ENCODE measurements around the gene EEF2. TPM values are rescaled to one million over a fixed set of nuclear protein-coding genes. Genes with fewer than 3 reads are reported as not detected.

The EEF2 gene
- total RNA-seq (2022; extraction: Qiagen RNA extraction; ENCODE audit: low read depth), result 859 to 1,088 TPM (median 1,044 TPM) in 5 replicates

DNA sequence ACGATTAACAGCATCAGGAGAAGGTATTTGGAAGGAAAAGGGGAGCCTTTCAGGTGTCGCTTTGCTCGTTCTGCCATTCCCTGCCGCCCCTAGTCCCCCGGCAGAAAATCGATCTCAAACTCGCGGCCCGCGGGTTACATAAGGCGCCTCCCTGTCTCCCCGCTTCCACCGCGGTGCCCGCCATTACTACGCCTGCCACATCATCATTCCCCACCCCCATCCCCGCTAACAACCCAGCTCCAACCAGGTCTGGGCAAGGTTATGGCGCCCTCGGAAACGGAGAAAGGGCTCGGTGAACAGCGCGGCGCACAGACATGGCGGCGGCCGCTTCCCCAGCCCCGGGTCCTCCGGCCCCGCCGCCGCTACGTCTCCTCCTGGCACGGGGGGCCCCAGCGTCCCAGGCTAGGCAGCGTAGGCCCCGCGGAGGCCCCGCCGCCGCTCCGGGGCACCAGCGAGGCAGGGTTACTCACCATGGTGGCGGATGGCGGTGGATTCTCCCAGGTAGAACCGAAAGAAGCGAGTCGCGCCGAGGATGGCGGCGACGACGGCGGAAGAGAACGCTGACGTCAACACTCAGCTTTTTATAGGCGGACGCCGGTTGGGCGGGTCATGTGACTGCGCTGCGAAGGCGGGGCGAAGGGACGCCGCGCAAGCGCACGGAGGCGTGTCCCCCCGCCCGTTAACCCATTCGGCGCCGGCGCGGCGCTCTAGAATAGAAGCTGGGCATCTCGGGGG lies at the start of gene EEF2:
EEF2 (minus strand) TSS at position 556 of the 735 bp plus-strand sequence; CDS start at position 473, 83 bp downstream.

DNA sequence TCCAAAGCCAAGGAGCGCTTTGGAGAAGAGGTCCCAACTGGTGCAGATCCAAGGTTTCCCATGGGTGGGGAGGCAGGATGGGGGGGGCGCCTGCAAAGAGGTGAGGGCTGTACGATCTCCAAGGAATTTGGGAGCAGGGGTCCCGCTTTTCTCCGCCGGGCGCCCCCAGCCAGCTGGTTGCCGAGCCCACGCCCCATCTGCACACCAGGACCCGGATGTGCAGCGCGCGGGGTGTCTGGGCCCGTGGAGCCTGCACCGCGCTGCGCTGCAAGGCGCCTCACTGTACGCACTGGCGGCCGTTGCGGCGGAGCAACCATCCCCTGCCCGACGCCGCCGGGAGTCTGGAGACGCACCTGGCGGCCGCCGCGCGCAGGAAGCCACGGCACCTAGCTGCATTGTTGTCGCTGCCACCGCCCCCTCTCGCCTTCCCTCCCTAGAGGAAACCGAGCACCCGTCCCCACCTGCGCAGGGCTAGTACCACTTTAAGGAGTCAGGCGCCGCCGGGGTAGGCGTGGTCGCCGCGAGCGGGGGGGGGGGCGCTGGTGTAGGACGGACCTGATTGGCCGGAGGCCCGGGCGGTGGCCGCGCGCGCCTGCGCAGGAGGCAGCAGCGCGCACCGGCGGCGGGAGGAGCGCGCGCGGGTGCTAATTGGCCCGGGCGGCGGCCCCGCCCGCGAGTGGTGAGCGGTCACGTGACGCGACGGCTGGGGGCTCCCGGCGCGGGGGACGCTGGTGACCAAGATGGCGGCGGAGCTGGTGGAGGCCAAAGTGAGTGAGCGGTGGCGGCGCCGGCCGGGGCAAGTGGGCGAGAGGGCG lies 22.0 kb upstream of the EEF2 start, which contains the start of gene PIAS4:
PIAS4 (plus strand) TSS at position 716 of the 815 bp plus-strand sequence; CDS start at position 741, 25 bp downstream.

DNA sequence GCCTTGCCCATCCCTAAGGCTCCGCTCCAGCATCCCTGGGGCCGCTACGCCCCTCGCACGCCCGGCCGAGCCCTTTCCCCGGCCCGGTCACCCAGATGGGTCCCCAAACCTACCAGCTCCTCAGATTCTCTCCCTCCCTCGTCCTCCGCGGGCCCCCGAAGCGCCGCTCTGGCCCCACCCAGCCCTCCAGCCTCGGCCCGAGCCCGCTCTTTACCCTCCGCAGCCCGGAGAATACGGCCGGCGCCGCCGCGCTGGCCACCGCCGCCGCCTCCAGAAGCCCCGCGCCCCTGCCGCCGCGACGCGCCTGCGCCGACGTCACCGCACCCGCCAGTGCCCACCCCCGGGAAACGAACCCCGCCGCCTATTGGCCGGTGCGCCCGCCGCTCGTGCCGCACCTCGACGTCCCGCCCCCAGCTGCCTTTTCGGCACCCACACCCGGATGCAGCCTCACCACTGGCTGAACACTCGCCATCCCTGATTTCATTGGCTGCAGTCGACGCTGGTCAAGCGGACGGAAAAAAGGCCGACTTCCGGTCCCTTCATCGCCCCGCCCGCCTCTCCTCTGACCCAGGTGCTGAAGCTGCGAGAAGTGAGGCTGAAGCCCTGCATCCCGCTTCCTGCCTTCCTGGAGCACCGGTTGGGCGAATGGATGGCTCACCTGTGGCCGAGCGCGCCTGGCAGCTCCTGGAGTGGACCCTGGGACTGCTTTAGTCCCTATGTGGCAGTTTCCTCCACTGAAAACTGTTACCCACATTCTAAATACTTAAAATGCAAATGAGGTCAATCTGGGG lies 14.3 kb downstream of the EEF2 start, which contains the start of gene DAPK3:
DAPK3 (minus strand) TSS at position 292 of the 791 bp plus-strand sequence. CDS start 1,364 bp downstream, outside the sequence.

DNA sequence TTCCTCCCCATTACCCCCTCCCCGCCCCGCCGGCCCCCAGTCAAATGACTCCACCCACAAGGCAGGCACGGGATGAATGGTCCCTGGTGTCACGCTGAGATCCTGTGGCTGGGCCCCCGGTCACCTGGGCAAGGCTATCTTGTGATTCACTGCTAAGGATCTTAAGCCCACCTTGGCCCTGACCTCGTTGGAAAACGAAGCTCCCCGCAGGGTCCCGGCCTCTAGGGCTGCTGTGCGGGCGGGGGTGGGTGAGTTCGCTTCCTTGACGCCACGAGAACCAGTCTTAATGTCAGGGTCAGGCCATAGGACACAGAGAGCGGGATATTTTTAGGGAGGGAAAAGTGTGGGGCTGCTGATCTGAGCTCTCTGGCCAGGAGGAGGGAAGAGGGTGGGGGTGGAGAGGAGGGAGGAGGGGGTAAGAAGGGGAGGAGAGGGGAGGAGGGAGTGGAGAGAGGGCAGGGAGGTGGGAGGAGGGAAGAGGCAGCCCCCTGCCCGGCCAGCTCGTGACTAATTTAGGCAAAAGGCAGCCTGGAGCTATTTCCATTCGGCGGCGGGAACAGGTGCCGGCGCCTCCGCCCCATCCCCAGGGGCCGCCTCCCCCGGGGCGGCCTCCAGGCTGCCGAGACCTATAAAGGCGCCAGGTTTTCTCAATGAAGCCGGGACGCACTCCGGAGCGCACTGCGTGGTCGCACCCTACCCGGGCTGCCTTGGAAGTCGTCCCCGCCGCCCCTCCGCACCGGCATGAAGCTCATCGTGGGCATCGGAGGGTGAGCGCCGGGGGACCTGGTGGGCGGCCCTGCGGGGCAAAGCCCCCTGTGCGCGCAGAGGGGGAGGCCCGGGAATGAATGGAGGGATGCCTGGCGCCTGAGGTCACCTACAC lies 52.1 kb downstream of the EEF2 start, which contains the start of gene NMRK2:
NMRK2 (plus strand) TSS at position 139 of the 880 bp plus-strand sequence; CDS start at position 742, 603 bp downstream.

Other genes with a start within 250 kb of the EEF2 start
- 8.6 to 13.1 TPM (median 12.1 TPM) in 5 replicates for gene APBA3, start 223.8 kb downstream of the EEF2 start, total RNA-seq (2022; extraction: Qiagen RNA extraction; ENCODE audit: low read depth)
- 64.2 to 84.4 TPM (median 68.8 TPM) in 5 replicates for gene MRPL54, start 222.8 kb downstream of the EEF2 start, total RNA-seq (2022; extraction: Qiagen RNA extraction; ENCODE audit: low read depth)
- gene RAX2, start 213.2 kb downstream of the EEF2 start, total RNA-seq (2022; extraction: Qiagen RNA extraction; ENCODE audit: low read depth), result not detected in 5 replicates
- gene MATK, start 199.1 kb downstream of the EEF2 start, total RNA-seq (2022; extraction: Qiagen RNA extraction; ENCODE audit: low read depth), result 0.94 to 1.8 TPM (median 1.2 TPM) in 5 replicates
- gene ZFR2, start 116.4 kb downstream of the EEF2 start, total RNA-seq (2022; extraction: Qiagen RNA extraction; ENCODE audit: low read depth), result 0.21 TPM in 1 of 5 replicates, not detected in the others
- 0.05 to 0.43 TPM (median 0.13 TPM) in 5 replicates for gene ATCAY, start 104.8 kb downstream of the EEF2 start, total RNA-seq (2022; extraction: Qiagen RNA extraction; ENCODE audit: low read depth)
- gene NMRK2, start 52.4 kb downstream of the EEF2 start, total RNA-seq (2022; extraction: Qiagen RNA extraction; ENCODE audit: low read depth), result not detected in 5 replicates
- gene DAPK3, start 14.4 kb downstream of the EEF2 start, total RNA-seq (2022; extraction: Qiagen RNA extraction; ENCODE audit: low read depth), result 41.5 to 46.1 TPM (median 43.6 TPM) in 5 replicates
- 13.7 to 16.9 TPM (median 15.9 TPM) in 5 replicates for gene PIAS4, start 22.3 kb upstream of the EEF2 start, total RNA-seq (2022; extraction: Qiagen RNA extraction; ENCODE audit: low read depth)
- gene ZBTB7A, start 81.4 kb upstream of the EEF2 start, total RNA-seq (2022; extraction: Qiagen RNA extraction; ENCODE audit: low read depth), result 15.3 to 22.1 TPM (median 20.9 TPM) in 5 replicates
- 118 to 168 TPM (median 160 TPM) in 5 replicates for gene MAP2K2, start 138.7 kb upstream of the EEF2 start, total RNA-seq (2022; extraction: Qiagen RNA extraction; ENCODE audit: low read depth)
- gene CREB3L3, start 168.2 kb upstream of the EEF2 start, total RNA-seq (2022; extraction: Qiagen RNA extraction; ENCODE audit: low read depth), result 0.07 to 0.16 TPM (median 0.11 TPM) in 3 of 5 replicates, not detected in the others
- gene SIRT6, start 197.1 kb upstream of the EEF2 start, total RNA-seq (2022; extraction: Qiagen RNA extraction; ENCODE audit: low read depth), result 27.5 to 37.0 TPM (median 31.9 TPM) in 5 replicates
- gene ANKRD24, start 197.2 kb upstream of the EEF2 start, total RNA-seq (2022; extraction: Qiagen RNA extraction; ENCODE audit: low read depth), result 0.15 to 0.33 TPM (median 0.22 TPM) in 5 replicates
- 2.7 to 4.6 TPM (median 3.1 TPM) in 5 replicates for gene EBI3, start 244.1 kb upstream of the EEF2 start, total RNA-seq (2022; extraction: Qiagen RNA extraction; ENCODE audit: low read depth)

Data from A549 treated with GW870086 at 1 μM for 4 hours (cell line).